ENCODE data around the gene TP53. TPM values are rescaled to one million over a fixed set of nuclear protein-coding genes. Genes with fewer than 3 reads are reported as not detected.

The TP53 gene
- polyA plus RNA-seq, 1 donor from 2014 or later, result 13.8 TPM

DNA sequence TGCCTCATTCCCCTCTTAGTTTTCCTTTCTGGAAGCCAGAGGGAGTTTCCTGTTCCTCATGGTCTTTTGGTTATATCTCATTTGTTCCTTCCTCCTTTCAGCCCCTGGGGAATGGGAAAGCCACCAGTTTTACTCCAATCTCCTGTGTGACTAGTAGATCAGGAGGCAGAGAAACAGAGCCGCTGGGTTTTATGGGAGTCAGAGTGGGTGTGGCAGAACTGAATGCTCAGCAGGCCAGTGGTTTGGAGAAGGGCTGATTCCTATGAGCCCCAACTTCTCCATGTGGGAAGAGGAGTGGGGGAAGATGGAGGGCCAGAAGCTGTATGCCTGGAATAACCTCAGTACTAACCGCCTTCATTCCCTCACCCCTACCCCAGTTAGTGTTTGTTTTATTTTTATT lies 34.3 kb upstream of the TP53 start:
- Histone ChIP-seq H3K27ac (ENCODE audit: low read length) (no peak overlapping the region), H3K27me3 (ENCODE audit: insufficient read depth, low read depth, low read length) (no peaks in the 10 kb centered on the region), H3K9me2 (ENCODE audit: insufficient read depth, low read length) (no peaks in the 10 kb centered on the region), H3K4me3 (ENCODE audit: low read length) (no peak overlapping the region), H3K36me3 (ENCODE audit: insufficient read depth, low read length) (no peaks in the 10 kb centered on the region), H4K20me1 (ENCODE audit: insufficient read depth) (no peaks in the 10 kb centered on the region), H3F3A (ENCODE audit: insufficient read depth, low read length, poor library complexity, severe bottlenecking) (no peaks in the 10 kb centered on the region), H2AFZ (ENCODE audit: low read depth, low read length) (no peak overlapping the region), H3K9ac (ENCODE audit: low read length) (no peak overlapping the region), H3K9me3 (ENCODE audit: low read length) (no peaks in the 10 kb centered on the region), H3K4me2 (ENCODE audit: low read length) (no peak overlapping the region), H3K79me2 (replicated peaks; ENCODE audit: insufficient read depth, low read length) (no peaks in the 10 kb centered on the region)
- TF ChIP-seq, protein P1, sequence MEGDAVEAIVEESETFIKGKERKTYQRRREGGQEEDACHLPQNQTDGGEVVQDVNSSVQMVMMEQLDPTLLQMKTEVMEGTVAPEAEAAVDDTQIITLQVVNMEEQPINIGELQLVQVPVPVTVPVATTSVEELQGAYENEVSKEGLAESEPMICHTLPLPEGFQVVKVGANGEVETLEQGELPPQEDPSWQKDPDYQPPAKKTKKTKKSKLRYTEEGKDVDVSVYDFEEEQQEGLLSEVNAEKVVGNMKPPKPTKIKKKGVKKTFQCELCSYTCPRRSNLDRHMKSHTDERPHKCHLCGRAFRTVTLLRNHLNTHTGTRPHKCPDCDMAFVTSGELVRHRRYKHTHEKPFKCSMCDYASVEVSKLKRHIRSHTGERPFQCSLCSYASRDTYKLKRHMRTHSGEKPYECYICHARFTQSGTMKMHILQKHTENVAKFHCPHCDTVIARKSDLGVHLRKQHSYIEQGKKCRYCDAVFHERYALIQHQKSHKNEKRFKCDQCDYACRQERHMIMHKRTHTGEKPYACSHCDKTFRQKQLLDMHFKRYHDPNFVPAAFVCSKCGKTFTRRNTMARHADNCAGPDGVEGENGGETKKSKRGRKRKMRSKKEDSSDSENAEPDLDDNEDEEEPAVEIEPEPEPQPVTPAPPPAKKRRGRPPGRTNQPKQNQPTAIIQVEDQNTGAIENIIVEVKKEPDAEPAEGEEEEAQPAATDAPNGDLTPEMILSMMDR (IDR thresholded peaks at IDR 0.05; ENCODE audit: poor library complexity, severe bottlenecking), result no peak
- TF ChIP-seq, protein P2, sequence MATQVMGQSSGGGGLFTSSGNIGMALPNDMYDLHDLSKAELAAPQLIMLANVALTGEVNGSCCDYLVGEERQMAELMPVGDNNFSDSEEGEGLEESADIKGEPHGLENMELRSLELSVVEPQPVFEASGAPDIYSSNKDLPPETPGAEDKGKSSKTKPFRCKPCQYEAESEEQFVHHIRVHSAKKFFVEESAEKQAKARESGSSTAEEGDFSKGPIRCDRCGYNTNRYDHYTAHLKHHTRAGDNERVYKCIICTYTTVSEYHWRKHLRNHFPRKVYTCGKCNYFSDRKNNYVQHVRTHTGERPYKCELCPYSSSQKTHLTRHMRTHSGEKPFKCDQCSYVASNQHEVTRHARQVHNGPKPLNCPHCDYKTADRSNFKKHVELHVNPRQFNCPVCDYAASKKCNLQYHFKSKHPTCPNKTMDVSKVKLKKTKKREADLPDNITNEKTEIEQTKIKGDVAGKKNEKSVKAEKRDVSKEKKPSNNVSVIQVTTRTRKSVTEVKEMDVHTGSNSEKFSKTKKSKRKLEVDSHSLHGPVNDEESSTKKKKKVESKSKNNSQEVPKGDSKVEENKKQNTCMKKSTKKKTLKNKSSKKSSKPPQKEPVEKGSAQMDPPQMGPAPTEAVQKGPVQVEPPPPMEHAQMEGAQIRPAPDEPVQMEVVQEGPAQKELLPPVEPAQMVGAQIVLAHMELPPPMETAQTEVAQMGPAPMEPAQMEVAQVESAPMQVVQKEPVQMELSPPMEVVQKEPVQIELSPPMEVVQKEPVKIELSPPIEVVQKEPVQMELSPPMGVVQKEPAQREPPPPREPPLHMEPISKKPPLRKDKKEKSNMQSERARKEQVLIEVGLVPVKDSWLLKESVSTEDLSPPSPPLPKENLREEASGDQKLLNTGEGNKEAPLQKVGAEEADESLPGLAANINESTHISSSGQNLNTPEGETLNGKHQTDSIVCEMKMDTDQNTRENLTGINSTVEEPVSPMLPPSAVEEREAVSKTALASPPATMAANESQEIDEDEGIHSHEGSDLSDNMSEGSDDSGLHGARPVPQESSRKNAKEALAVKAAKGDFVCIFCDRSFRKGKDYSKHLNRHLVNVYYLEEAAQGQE (IDR thresholded peaks at IDR 0.05; ENCODE audit: borderline replicate concordance), result no peak
- no peak for TF ChIP-seq POLR2AphosphoS5 (IDR thresholded peaks at IDR 0.05)
- no peak for TF ChIP-seq MXI1 (conservative IDR thresholded peaks at IDR 0.05; ENCODE audit: poor library complexity, severe bottlenecking)
- TF ChIP-seq EZH2 (IDR thresholded peaks at IDR 0.05; ENCODE audit: borderline replicate concordance, insufficient read depth, low read length, poor library complexity, severe bottlenecking), result no peak
- TF ChIP-seq RAD21 (conservative IDR thresholded peaks at IDR 0.05), result no peak
- no peak for TF ChIP-seq SMC3 (conservative IDR thresholded peaks at IDR 0.05; ENCODE audit: poor library complexity)
- TF ChIP-seq EP300 (conservative IDR thresholded peaks at IDR 0.05; ENCODE audit: poor library complexity, severe bottlenecking), result no peak
- no peak for TF ChIP-seq TAF1 (IDR thresholded peaks at IDR 0.05; ENCODE audit: low read depth)

DNA sequence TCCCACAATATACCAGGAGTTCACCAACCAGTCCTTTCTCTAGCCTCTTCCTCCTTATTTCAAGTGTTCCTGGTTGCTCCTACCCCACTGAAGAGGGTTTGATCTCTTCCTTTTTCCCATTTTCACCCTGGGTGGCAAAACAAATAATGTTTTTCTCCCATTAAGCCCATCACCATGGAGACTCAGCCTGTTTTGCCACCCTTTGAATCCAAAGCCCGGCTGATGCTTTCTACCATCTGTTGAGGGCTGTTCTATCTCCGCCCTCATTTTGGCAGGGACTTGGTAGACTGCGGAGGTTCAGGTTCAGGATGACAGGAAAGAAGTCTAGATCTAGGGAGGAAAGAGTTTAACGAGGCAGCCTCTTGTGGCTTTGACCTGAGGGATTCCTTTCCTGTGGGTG lies 32.8 kb upstream of the TP53 start:
- no peak for TF ChIP-seq EP300 (conservative IDR thresholded peaks at IDR 0.05; ENCODE audit: poor library complexity, severe bottlenecking)
- no peak for TF ChIP-seq SMC3 (conservative IDR thresholded peaks at IDR 0.05; ENCODE audit: poor library complexity)
- no peak for TF ChIP-seq RAD21 (conservative IDR thresholded peaks at IDR 0.05)
- TF ChIP-seq, protein P1 (IDR thresholded peaks at IDR 0.05; ENCODE audit: poor library complexity, severe bottlenecking), result no peak
- no peak for TF ChIP-seq MXI1 (conservative IDR thresholded peaks at IDR 0.05; ENCODE audit: poor library complexity, severe bottlenecking)
- no peak for TF ChIP-seq POLR2AphosphoS5 (IDR thresholded peaks at IDR 0.05)
- no peak for TF ChIP-seq TAF1 (IDR thresholded peaks at IDR 0.05; ENCODE audit: low read depth)
- no peaks in the 10 kb centered on the region for H3K9me2 ChIP-seq (ENCODE audit: insufficient read depth, low read length)
- peaks cover 4% of the 10 kb centered on the region for H3F3A ChIP-seq (ENCODE audit: insufficient read depth, low read length, poor library complexity, severe bottlenecking)
- peaks cover 6% of the 10 kb centered on the region for H3K79me2 ChIP-seq (replicated peaks; ENCODE audit: insufficient read depth, low read length)
- no peaks in the 10 kb centered on the region for H4K20me1 ChIP-seq (ENCODE audit: insufficient read depth)
- H3K4me3 ChIP-seq (ENCODE audit: low read length), result no peak overlapping the region
- H3K27me3 ChIP-seq (ENCODE audit: insufficient read depth, low read depth, low read length), result no peaks in the 10 kb centered on the region
- H2AFZ ChIP-seq (ENCODE audit: low read depth, low read length), result no peak overlapping the region
- H3K9ac ChIP-seq (ENCODE audit: low read length), result no peak overlapping the region
- no peaks in the 10 kb centered on the region for H3K9me3 ChIP-seq (ENCODE audit: low read length)
- no peaks in the 10 kb centered on the region for H3K36me3 ChIP-seq (ENCODE audit: insufficient read depth, low read length)
- H3K4me2 ChIP-seq (ENCODE audit: low read length), result no peak overlapping the region
- H3K27ac ChIP-seq (ENCODE audit: low read length), result no peak overlapping the region

Measured in neural cell (in vitro differentiated cells).